Activated CD4-positive, alpha-beta T cell treated with anti-CD3 and anti-CD28 coated beads, Interleukin-10, Interleukin-2, amounts not matched to agents 100 ng/mL and 50 ng/mL, durations not matched to agents 16 hours and 8 hours (primary cell): ENCODE data around the gene ZNF536.

ENCODE experiments used
- DNase-seq: peaks from one replicate; pipeline ENCODE4 v3.0.0-alpha.2; 2020

The ZNF536 gene

DNA sequence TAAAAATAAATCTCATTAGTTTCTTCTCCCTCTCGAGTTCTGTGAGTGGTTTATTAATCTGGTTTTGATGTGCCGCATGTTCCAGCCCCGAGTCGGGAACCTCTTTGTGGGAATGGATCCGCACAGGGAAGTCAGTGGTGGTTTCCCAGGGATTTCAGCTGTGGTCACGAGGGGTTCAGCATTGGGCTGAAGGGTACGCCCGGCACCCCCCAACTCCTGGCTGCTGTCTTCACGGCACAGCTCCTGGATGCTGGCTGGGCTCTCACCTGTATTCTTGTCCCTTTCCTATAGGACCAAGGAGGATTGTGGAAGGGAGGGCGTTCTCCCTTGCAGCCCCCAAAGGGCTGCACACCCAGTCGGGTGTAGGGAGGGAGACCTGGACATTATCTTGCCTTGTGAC, 167.8 kb downstream of the ZNF536 start:
- no peak for DNase-seq

DNA sequence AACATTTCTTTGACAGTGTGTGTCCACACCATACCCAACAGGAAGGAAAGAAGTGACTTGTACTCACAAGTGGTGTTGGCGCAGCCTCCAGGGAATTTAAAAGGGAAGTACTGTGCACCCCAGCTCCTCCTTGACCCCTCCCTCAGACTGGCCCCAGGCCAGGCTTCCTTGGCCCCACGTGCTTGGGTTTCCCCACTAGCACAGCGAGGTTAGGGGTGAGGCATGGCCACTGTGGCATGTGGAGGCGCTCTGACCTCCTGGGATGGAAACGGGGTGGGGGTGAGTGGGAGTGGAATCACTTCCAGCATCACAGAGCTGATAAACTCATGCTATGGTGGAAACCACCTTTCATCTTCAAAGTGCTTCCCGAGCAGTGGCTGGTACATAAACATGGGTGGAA, 168.6 kb downstream of the ZNF536 start:
- DNase-seq, result no peak

DNA sequence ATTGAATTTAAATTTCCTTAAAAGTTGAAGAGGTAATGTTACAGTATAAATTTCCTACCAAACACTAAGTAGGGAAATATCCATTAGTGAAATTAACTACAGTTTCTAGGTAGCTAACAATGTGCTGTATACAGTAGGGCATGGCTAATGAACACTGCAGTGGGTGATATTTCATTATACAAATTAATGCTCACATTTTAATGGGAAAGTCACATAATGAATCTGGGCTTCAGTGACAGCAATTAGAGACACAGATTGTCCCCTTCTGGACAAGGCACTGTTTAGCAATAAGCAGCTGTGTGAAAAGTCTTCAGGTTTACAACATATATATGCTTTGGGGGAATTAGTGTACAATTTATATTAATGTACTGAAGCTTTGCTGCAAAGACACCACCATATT, 169.4 kb downstream of the ZNF536 start:
- DNase-seq, result no peak

DNA sequence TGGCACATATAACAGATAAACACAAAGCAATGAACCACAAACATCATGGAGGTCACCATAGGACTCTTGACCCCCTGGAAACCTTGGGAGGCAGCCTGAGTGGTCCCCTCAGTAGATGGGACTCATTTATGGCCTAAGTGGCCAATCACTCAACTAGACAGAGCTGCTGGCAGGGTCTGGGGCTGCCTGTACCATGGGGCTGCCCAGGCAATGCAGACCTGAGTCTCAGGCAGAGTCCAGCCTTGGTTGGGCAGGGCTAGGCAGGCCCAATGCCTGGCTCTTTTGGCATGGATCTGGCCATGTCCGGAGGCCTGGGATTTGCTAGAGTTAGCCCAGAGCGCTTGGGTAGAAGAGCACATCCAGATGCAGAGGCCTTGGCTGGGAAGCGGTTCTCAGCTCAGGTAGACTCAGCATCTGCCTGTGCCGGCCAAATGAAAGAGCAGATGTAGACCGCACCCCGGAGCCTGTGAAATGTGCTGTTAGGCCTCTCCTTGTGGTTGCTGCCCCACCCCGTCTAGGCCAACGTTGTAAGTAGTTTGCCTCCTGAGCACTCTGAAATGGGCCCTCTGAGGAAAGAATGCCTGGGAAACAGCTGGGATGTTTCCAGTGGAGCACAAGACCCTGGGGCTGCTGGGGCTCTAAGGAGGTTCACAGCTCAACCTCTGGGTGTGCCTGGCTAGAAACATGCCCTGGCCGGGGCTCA, 171.2 kb downstream of the ZNF536 start:
- no peak for DNase-seq

DNA sequence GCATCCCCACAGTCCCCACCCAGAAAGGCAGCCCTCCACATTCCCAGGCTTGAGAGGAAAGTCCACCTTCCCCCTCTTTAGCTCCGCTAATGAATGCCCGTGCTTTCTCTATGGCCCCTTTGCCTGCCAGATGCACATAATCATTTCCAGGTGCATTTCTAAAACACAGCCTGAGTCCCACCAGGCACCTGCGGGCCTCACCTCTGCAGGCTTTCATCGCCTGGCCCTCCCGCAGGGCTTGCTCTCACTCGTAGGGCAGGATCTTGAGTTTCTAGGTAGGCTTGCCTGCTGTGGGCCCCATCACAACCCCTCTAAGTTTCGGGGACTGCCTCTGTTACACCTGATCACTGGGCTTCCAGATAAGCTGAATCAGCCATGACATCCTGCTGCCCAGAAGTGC, 173.6 kb downstream of the ZNF536 start:
- DNase-seq, result no peak

DNA sequence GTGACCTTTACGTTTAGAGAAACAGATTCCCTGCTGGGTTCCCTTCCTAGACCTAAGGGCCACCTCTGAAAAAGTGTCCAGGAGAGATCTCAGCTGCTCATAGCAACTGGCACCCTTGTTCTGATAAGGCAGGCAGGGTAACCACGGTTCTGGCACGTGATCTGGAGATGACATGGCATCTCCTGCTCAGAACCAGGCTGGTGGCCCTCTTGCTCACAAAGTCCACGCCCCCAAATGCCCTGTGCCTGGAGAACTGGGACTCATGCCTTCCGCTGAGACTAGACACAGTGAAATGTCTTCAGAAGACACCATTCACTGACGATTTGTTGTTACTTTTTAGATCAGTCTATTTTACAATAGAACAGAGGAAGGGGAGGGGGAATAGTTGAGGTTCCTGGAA, 174.1 kb downstream of the ZNF536 start:
- no peak for DNase-seq

DNA sequence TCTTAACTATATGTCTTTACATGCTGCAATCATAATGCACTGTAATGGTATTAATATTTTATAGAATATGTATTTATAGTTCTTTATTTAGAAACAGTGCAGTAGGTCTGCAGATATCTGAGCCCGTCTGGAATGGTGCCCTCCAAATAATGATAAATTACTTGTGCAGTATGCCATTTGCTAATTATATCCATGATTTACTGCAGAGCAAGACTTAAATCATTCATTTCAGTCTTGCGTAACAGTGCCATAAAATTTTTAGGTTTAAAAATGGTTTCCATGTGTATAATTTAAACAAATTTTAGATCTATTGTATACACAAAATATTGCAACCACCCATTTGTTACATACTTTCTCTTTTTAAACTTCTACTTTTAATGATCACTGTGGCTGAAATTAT, 175.1 kb downstream of the ZNF536 start:
- DNase-seq, result no peak

DNA sequence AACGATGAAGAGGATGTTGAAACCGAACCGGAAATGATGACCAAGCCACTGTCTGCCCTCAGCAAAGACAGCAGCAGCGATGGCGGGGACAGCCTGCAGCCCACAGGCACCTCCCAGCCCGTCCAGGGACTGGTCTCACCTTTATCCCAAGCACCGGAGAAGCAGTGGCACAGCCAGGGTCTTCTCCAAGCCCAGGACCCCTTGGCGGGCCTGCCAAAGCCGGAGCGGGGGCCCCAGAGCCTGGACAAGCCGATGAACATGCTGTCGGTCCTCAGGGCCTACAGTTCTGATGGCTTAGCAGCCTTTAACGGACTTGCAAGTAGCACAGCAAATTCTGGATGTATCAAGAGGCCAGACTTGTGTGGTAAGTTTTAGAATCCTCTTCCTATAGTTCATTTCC, 177.0 kb downstream of the ZNF536 start:
- DNase-seq, result no peak

DNA sequence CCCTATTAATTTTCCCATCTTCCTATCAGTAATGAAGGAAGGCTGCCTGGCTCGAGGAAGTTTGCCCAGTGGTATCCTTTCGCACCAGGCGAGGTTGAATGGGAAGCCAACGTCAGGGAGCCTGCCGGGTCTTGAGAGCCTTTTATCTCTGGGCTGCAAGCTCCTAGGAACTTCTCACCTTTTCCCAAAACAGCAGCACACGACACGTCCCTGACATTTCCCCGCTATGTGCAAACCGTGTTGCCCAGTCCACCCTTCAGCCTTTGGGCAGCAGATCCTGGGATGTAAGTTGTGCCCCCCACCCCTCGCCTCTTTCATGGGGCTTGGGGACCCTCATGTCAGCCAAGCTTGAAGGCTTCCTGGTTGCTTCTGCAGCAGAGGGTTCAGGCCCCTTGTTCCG, 179.1 kb downstream of the ZNF536 start:
- DNase-seq, result no peak

DNA sequence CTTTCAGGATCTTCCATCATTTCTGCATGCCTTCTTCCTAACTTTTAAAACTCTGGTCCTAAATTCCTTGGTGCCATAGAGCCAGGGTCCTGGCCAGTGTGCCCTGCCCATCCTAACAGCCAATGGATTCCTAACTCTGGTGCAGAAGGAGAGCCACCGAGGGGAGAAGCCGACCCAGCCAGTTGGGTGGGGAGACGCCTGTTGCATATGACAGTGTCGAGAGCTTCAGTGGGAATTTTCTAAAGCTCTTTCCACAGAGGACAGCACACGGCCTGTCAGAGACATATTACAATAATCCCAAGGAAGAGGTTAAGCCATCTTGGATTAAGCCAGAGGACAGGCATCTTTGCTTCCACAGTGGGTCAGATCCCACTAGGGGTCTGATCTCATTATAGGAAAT, 180.4 kb downstream of the ZNF536 start:
- no peak for DNase-seq

DNA sequence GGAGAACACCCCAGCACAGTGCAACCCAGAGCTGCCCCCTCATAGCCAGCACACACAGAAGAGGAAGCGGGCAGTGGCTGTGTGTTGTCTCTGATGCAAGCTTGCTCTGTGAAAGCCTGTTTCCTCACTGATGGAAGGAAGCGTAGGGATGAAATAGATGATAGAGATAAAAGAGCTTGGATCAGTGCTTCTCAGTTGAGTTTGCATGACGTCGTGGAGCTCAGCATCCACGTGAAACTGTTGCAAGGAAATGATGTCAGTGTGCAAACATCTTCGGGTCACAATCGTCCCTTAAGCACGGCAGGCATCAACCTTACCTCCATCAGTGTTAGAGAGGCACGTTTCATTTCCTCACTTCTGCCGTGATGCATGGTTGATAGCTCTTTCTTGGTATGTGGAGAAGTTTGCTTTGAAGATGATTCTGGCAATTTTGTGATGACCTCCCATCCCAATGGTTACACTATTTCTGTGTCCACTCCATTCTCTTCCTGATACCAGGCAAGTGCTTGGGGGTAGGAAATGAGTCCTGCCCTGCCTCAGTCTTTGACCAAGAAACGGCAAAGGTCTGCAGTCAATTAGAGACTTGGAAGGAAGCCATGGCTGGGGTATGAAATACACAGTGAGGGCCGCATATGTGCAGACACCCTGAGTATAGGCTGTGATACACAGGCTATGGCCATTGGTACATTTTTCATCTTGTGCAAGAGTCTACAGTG, 183.0 kb downstream of the ZNF536 start:
- no peak for DNase-seq

DNA sequence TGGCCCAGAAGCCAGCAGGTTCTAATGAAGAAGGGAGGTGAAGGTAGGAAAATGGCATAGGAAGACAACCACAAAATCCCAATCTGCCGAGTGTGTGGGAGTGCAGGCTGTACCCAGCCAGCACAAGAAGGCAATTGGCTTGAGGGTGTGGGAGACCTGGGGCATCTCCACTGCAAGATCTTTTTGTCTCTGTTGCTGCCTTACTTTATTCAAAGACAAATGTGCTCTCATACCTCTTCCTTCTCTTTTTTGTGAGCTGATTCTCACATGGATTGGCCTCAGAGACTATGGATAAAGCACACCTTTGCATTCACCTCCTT, 183.6 kb downstream of the ZNF536 start:
- no peak for DNase-seq

DNA sequence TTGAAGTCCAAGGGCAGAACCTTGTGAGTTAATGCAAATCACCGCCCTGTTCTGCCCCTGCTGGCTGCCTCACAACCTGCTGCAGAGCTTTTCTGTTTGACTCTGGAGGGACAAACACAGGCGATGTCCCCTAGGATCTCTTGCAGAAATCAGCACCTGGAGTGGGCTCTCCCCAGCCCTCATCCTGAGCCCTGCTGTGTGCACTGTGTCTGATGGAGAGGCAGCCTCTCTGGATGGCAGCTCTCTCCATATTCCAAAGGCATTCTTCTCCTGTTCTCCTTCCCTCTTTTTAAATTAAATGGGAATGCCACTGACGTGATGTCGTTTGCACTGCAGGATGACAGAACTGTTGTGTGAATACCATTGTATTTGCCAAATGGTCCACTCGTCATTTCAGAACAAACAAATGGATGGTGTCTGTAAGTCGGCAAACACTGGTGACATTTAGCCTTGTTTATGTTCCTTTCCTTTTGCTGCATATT, 184.1 kb downstream of the ZNF536 start:
- no peak for DNase-seq

DNA sequence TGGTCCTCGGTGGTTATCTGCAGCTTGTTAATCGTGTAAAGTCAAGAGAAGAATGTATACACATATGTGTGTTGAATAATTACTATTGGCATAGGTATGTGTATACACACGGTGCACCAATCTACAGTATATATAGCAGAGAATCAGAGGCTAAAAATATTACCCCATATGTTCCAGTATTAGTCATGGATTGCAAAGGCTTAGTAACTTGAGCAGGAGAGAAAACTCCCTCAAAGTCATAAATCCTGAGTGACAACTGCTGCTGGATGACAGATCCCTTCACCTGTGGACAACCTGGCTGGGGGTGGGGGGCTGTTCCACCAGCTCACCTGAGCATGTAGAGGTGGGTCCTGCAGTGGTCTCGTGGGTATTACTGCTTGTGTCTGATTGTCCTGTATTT, 185.0 kb downstream of the ZNF536 start:
- no peak for DNase-seq

DNA sequence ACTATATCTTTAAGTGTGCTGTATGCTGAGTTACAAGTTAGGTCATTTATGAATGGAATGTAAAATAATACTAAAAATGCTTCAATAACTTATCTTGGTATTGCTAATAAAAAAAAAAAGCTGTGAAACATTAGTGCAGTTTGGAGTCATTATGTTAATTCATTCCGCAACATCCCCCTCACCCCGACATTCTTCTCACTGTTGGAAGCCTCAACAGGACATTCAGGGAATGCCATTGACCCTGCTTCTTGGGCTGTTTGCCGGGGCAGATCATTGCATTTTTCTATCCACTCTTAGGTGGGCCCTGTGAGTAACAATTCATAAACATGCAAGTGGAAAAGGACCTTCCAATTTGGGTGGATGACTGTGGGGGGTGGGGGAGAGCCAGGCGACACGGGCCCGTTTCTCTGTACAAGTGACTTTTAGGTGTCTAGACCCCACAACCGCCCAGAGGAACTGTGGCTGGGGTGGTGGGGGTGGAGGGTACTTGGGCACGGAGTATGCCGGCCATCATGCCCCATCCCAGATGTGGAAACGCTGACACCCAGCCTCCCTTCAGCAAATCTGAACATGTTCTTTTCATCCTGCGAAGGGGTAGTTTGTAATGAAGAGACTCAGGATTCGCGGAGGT, 185.9 kb downstream of the ZNF536 start:
- no peak for DNase-seq

DNA sequence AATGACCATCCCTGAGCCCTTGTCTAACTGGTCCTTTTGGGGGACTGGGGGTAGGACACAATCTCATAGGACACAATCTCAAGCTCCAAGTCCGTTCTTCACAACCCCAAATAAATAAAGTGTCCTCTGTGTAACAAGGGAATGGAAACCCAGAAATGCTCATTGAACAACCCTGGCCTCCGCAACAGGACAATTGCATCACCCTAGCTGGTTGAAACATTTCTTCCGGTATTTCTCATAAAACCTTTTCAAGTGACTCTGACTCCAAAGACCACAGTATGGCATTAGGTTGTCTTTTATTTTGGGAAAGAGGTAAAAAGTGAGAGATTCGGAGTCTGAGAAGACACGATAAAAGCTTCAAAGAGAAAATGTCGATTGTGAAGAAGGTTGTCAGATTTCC, 186.6 kb downstream of the ZNF536 start:
- no peak for DNase-seq

DNA sequence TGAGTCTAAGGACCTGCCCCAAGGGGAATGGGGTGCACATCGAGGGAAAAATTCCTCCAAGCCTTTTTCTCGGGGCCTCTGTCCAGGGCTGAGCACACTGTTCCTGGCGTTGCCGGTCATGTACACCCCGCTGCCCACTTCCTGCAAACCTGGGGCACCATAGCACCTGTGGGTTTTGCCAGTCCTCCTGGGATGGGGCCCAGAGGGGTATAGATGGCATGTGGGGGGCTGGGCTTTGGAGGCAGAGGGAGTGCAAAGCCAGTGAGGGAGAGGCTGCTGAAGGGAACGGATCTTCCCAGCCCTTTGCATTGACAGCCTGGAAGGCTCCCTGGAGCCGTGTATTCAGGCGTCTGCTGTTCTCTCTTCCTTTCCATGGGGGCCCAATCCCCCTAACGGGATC, 187.3 kb downstream of the ZNF536 start:
- no peak for DNase-seq

DNA sequence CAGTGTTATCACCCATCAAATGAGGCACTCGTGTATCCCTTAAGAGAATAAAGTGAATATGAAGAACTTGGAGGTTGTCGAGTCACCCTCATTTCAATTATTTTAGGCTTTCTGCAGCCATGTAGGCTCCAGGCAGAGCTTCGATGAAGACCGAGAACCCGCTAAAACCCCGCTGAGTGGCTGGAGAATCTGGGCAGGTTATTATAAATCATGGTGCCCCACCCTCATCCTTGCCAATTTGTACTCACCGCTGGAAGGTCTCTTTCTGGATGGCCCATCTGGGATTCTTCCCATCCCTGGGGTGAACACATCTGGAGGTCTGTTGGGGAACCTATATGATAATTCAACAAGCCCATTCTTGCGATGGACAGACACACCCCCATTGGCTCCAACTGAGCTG, 190.8 kb downstream of the ZNF536 start:
- no peak for DNase-seq

DNA sequence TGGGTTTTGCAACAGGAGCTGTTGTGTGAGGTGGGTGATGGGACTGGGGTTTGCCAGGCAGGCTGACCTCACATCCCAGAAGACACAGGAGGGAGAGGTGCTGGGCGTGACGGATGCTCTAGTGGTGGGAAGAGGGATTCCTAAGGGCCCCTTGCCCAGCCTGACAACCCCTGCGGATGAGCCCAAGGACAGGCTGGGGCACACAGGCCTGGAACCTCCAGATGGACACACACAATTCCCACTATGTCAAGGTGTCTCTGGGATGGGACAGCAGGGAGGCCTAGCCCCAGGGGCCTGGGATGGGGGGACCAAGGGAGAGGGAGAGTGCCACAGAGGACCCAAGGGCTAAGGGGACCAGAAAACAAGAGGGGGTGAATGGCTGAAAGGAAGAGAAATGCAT, 191.5 kb downstream of the ZNF536 start:
- DNase-seq, result no peak

DNA sequence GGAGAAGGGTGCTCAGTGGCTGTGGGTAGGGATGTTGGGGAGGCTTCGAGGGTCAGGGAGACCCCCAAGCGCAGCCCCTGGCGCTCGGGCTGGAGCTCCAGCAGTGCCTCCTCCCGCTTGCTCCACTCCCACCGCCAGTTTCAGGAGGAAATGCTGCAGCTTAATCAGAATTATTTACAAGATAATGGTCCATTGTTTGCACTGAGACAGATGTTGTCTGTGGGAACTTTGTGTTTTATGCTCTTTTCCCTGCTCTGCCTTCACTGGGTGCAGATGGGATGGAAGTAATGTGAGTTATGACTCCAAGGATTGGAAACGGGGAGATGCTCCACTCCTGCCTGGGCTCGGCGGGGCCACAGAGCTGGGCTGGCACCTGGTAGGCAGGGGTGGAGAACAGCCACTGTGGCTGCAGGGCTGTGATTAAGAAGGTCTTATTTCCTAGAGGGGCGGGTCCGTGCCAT, 192.4 kb downstream of the ZNF536 start:
- no peak for DNase-seq

DNA sequence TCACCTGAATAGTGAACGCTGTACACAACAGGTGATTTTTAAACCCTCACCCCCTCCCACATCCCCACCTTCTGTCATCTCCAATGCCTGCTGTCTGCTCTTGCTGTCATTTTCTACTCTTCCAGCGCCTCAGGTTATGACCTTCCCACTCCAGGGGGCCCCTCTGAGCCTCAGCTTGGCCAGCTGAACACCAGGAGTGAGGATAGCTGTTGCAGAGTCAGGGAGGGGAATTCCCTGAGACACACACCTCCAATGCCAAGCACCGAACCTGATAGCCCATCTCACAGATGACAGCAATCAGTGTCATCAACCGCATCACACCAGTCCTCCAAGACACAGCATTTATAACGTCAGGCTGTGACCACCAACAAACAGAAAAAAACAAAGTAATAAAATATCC, 193.5 kb downstream of the ZNF536 start:
- DNase-seq, result no peak

DNA sequence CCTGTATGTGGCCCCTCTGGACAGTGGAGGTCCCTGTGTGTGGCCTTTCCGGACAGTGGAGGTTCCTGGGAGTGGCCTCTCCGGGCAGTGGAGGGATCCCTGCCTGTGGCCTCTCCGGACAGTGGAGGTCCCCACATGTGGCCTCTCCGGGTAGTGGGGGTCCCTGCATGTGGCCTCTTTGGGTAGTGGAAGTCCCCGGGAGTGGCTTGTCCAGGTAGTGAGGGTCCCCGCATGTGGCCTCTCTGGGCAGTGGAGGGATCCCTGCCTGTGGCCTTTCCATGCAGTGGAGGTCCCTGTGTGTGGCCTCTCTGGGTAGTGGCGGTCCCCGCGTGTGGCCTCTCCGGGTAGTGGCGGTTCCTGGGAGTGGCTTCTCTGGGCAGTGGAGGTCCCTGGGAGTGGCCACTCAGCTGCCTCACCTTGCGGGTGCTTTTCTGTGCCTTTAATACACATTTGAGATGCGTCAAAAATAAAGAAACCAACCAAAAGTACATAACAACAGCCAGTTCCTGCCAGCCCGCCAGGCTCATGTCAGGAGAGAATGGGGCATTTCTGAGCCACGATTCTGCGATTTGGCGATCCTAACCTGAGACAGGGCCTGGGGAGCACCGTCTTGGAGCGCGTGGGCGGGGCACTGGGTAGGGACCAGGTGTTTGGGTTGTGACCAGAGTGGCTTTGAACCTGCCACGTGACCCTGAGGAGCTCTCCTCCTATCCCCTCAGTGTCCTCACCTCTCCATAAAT, 194.7 kb downstream of the ZNF536 start:
- no peak for DNase-seq

DNA sequence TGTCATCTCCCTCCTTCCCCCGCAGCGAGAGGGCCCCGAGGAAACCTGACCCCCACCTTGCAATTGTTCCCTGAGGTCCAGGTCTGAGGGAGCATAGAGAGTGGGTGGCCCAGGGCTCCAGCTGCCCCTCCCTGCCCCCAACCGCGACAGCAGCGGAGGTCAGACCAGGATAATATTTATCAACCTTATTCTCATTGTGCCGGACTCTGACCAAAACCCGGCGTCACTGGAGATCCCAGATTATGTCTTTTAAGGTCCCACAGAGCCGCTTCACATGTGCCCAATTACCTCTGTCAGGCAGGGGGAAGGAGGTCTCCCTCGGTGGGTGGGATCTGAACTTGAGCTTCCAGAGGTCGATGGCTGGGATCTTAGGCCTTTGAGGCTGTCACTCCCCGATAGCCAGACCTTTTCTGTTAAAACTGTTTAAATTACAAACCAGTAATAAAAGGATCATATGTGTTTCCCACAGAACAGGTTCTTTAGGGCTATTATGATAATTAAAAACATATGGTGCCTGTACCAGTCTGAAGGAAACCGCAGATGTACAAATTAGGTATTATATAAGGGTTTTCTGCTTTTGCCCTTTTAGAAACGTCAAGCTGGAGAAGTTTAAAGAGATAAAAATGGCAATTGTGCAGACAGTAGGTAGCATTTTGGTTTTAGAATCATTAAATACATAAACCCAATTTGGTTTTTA, 195.5 kb downstream of the ZNF536 start:
- no peak for DNase-seq
